IMR-90 (cell line): ENCODE results near the gene GPR39. TPM values are rescaled to one million over a fixed set of nuclear protein-coding genes. Genes with fewer than 3 reads are reported as not detected.

Experiments used
- ATAC-seq: fragments of 200-7000 bp; cut with Tn5 transposase; 2 replicates; pipeline ENCODE4 v1.9.1; 2020; ENCODE audit warnings: low read depth, mild to moderate bottlenecking, moderate library complexity
- BruUV-seq: library from RNA; stranded (reverse); fragments of 400-500 nt; replicated peaks from 2 replicates; lab custom pipeline; 2021; lab: Mats Ljungman, UMichigan
- CTCF ChIA-PET: fragments of 300-600 bp; formaldehyde crosslinking; extraction: SDS; loops from one replicate; lab custom pipeline; 2021; ENCODE audit warnings: antibody characterized with exemption; lab: Yijun Ruan, JAX
- POLR2A ChIA-PET: fragments of 300-600 bp; sonication (Branson Sonifier 250); formaldehyde crosslinking; loops from one replicate; lab custom pipeline; 2022; ENCODE audit warnings: antibody characterized with exemption; ENCODE audit not compliant: unreplicated experiment; lab: Charles Lee
- DNase-seq: peaks from one replicate; pipeline ENCODE4 v3.0.0; 2013
- H2AFZ ChIP-seq: replicated peaks from 2 replicates; pipeline ENCODE3; 2013; ENCODE audit warnings: low read length, mild to moderate bottlenecking; ENCODE audit not compliant: poor library complexity
- H2AK5ac ChIP-seq: 2 replicates; pipeline ENCODE4 v1.6.1; 2013; ENCODE audit warnings: low read depth, low read length, inconsistent platforms
- H2AK9ac ChIP-seq: replicated peaks from 2 replicates; pipeline ENCODE3; 2013; ENCODE audit warnings: mild to moderate bottlenecking, low read depth, low read length, moderate library complexity; ENCODE audit not compliant: poor library complexity
- H2BK120ac ChIP-seq: 2 replicates; pipeline ENCODE4 v1.6.1; 2013; ENCODE audit warnings: low read depth, low read length, inconsistent platforms
- H2BK15ac ChIP-seq: 3 replicates; pipeline ENCODE4 v1.6.1; 2013; ENCODE audit warnings: low read depth, low read length, inconsistent platforms
- H2BK20ac ChIP-seq: 2 replicates; pipeline ENCODE4 v1.6.1; 2013; ENCODE audit warnings: low read depth, mild to moderate bottlenecking, inconsistent platforms, low read length, moderate library complexity
- H2BK5ac ChIP-seq: 2 replicates; pipeline ENCODE4 v1.6.1; 2013; ENCODE audit warnings: mild to moderate bottlenecking, low read depth, low read length, inconsistent platforms; ENCODE audit not compliant: poor library complexity, severe bottlenecking
- H3K14ac ChIP-seq: replicated peaks from 2 replicates; pipeline ENCODE4 v1.6.1; 2013; ENCODE audit warnings: low read depth, low read length, inconsistent platforms
- H3K18ac ChIP-seq: 2 replicates; pipeline ENCODE4 v1.6.1; 2013; ENCODE audit warnings: low read depth, low read length, control low read depth
- H3K23ac ChIP-seq: 2 replicates; pipeline ENCODE4 v1.6.1; 2013; ENCODE audit warnings: low read depth, low read length, inconsistent platforms
- H3K27ac ChIP-seq: 2 replicates; pipeline ENCODE4 v1.5.1; 2013; ENCODE audit warnings: mild to moderate bottlenecking, control low read depth, low read length; ENCODE audit not compliant: insufficient read depth
- H3K27me3 ChIP-seq: 2 replicates; pipeline ENCODE4 v1.6.1; 2013; ENCODE audit warnings: low read length; ENCODE audit not compliant: control insufficient read depth, insufficient read depth
- H3K36me3 ChIP-seq: 2 replicates; pipeline ENCODE4 v1.6.1; 2013; ENCODE audit warnings: low read length, mixed read lengths; ENCODE audit not compliant: control insufficient read depth, insufficient read depth
- H3K4ac ChIP-seq: 2 replicates; pipeline ENCODE4 v1.6.1; 2013; ENCODE audit warnings: low read depth, low read length, inconsistent platforms
- H3K4me1 ChIP-seq: 2 replicates; pipeline ENCODE4 v1.6.1; 2013; ENCODE audit warnings: low read length, mixed read lengths; ENCODE audit not compliant: control insufficient read depth, insufficient read depth
- H3K4me2 ChIP-seq: 2 replicates; pipeline ENCODE4 v1.6.1; 2013; ENCODE audit warnings: low read depth, mild to moderate bottlenecking, control low read depth, low read length, moderate library complexity
- H3K4me3 ChIP-seq: 2 replicates; pipeline ENCODE4 v1.5.1; 2013; ENCODE audit warnings: low read depth, mild to moderate bottlenecking, control low read depth, low read length, moderate library complexity; ENCODE audit not compliant: insufficient read depth
- H3K56ac ChIP-seq: 2 replicates; pipeline ENCODE4 v1.6.1; 2013; ENCODE audit warnings: low read length, inconsistent platforms; ENCODE audit not compliant: insufficient read depth; ENCODE audit errors: extremely low read depth
- H3K79me1 ChIP-seq, 2 experiments: 2 replicates each; pipeline ENCODE4 v1.6.1; 2013; ENCODE audit warnings: low read length in 2 of 2, inconsistent platforms in 1 of 2, low read depth in 1 of 2
- H3K9ac ChIP-seq: 2 replicates; pipeline ENCODE4 v1.6.1; 2013; ENCODE audit warnings: low read depth, low read length, control low read depth
- H3K9me1 ChIP-seq: 2 replicates; pipeline ENCODE4 v1.6.1; 2013; ENCODE audit warnings: low read length, inconsistent platforms; ENCODE audit not compliant: insufficient read depth
- H3K9me3 ChIP-seq: 2 replicates; pipeline ENCODE4 v1.6.1; 2013; ENCODE audit warnings: low read length; ENCODE audit not compliant: control insufficient read depth, insufficient read depth
- H4K20me1 ChIP-seq: 2 replicates; pipeline ENCODE4 v1.6.1; 2013; ENCODE audit warnings: low read length, inconsistent platforms; ENCODE audit not compliant: insufficient read depth
- H4K5ac ChIP-seq: 2 replicates; pipeline ENCODE4 v1.6.1; 2013; ENCODE audit warnings: mild to moderate bottlenecking, low read depth, low read length, control low read depth
- H4K8ac ChIP-seq, 2 experiments: 2 replicates each; pipeline ENCODE4 v1.6.1; 2013; ENCODE audit warnings: low read depth in 2 of 2, low read length in 2 of 2, control low read depth in 1 of 2, inconsistent platforms in 1 of 2
- H4K91ac ChIP-seq: 2 replicates; pipeline ENCODE4 v1.6.1; 2013; ENCODE audit warnings: low read depth, low read length, inconsistent platforms; ENCODE audit not compliant: insufficient read depth
- BHLHE40 ChIP-seq: fragments of 150-350 bp; IDR thresholded peaks from 2 replicates; pipeline ENCODE4 v1.6.1; 2016; ENCODE audit warnings: mild to moderate bottlenecking, low read depth, low read length
- CEBPB ChIP-seq: IDR thresholded peaks from 2 replicates; pipeline ENCODE4 v1.6.1; 2012; ENCODE audit warnings: low read depth, low read length, improper control_type of control experiment
- CHD1 ChIP-seq: IDR thresholded peaks from 2 replicates; pipeline ENCODE4 v1.6.1; 2012; ENCODE audit warnings: low read depth, low read length, improper control_type of control experiment
- CTCF ChIP-seq: conservative IDR thresholded peaks from 2 replicates; pipeline ENCODE4 v1.5.1; 2012; ENCODE audit warnings: mild to moderate bottlenecking, low read depth, low read length, improper control_type of control experiment
- ELK1 ChIP-seq: fragments of 150-350 bp; IDR thresholded peaks from 2 replicates; pipeline ENCODE4 v1.6.1; 2016; ENCODE audit warnings: low read depth, mild to moderate bottlenecking, low read length, moderate library complexity, borderline replicate concordance
- FOS ChIP-seq: fragments of 150-350 bp; IDR thresholded peaks from 2 replicates; pipeline ENCODE4 v1.6.1; 2016; ENCODE audit warnings: low read depth, low read length
- MAFK ChIP-seq: IDR thresholded peaks from 2 replicates; pipeline ENCODE4 v1.6.1; 2012; ENCODE audit warnings: low read depth, low read length, improper control_type of control experiment
- MAZ ChIP-seq: IDR thresholded peaks from 2 replicates; pipeline ENCODE4 v1.6.1; 2012; ENCODE audit warnings: low read depth, mild to moderate bottlenecking, low read length, improper control_type of control experiment, moderate library complexity, borderline replicate concordance
- MXI1 ChIP-seq: IDR thresholded peaks from 2 replicates; pipeline ENCODE4 v1.6.1; 2012; ENCODE audit warnings: low read depth, mild to moderate bottlenecking, low read length, moderate library complexity, borderline replicate concordance
- NFE2L2 ChIP-seq: fragments of 150-350 bp; IDR thresholded peaks from 2 replicates; pipeline ENCODE4 v1.6.1; 2016; ENCODE audit warnings: low read depth, mild to moderate bottlenecking, low read length
- POLR2A ChIP-seq: IDR thresholded peaks from 2 replicates; pipeline ENCODE4 v1.6.1; 2012; ENCODE audit warnings: mild to moderate bottlenecking, low read depth, low read length
- RAD21 ChIP-seq: IDR thresholded peaks from 2 replicates; pipeline ENCODE4 v1.6.1; 2012; ENCODE audit warnings: low read length, improper control_type of control experiment
- RCOR1 ChIP-seq: IDR thresholded peaks from 2 replicates; pipeline ENCODE4 v1.6.1; 2012; ENCODE audit warnings: mild to moderate bottlenecking, low read length, improper control_type of control experiment; ENCODE audit not compliant: insufficient replicate concordance
- RFX5 ChIP-seq: IDR thresholded peaks from 2 replicates; pipeline ENCODE4 v1.8.0; 2012; ENCODE audit warnings: low read depth, mild to moderate bottlenecking, low read length, moderate library complexity
- SMC3 ChIP-seq: fragments of 150-350 bp; IDR thresholded peaks from 2 replicates; pipeline ENCODE4 v1.6.1; 2016; ENCODE audit warnings: low read depth, mild to moderate bottlenecking, antibody characterized with exemption, low read length, moderate library complexity
- USF2 ChIP-seq: fragments of 150-350 bp; IDR thresholded peaks from 2 replicates; pipeline ENCODE4 v1.6.1; 2017; ENCODE audit warnings: mild to moderate bottlenecking, antibody characterized with exemption, low read length, low read depth
- WGBS, 2 experiments: methylation state at CpG; one replicate each; pipeline versions ENCODE4 v1.1.5 to v1.1.7; 2013; ENCODE audit warnings: missing lambda C conversion rate in 2 of 2; ENCODE audit not compliant: insufficient read length in 1 of 2; ENCODE audit errors: extremely low coverage in 2 of 2; 5-methylcytosine and 5-hydroxymethylcytosine counted together
- dilution Hi-C: fragments of 300-500 bp; cut with HindIII; formaldehyde crosslinking; loops from one replicate; pipeline ENCODE4 v1.14.3; 2018; ENCODE audit warnings: low sequenced_read_pairs; ENCODE audit not compliant: unreplicated experiment
- in situ Hi-C: fragments of 300-500 bp; cut with MboI; formaldehyde crosslinking; loops from 3 replicates; pipeline ENCODE4 v1.14.3; 2019; ENCODE audit warnings: low sequenced_read_pairs, inconsistent platforms, mixed read lengths
- intact Hi-C: fragments of 100-400 bp; cut with micrococcal nuclease; formaldehyde crosslinking; loops from 2 replicates; pipeline ENCODE4 v1.10.0; 2022
- polyA plus RNA-seq, 3 experiments: library from polyadenylated mRNA; depleted of rRNA; stranded (reverse); fragments of >200 nt; gene quantifications; 2 replicates each; pipeline ENCODE4 v1.2.3, GENCODE V29; 2012; ENCODE audit warnings: low replicate concordance in 1 of 3
- total RNA-seq: library from RNA; depleted of rRNA; stranded (reverse); fragments of >200 nt; gene quantifications from 2 replicates; pipeline ENCODE4 v1.2.3, GENCODE V29; 2012

Gene GPR39
- total and polyA plus RNA-seq, 2 of the 4 experiments (the other 2 are of a cell fraction) = 4.4 to 9.0 TPM

GRCh38 chr2:132374961-132375360 is 41.6 kb upstream of the GPR39 start:
- Histone ChIP-seq H3K4me1 (0 out of 2 replicates have a peak, but pooled peaks cover 2% of the 10 kb centered on the region), H2BK15ac (no peak overlapping the region; the same call in 2 of the 3 replicates), H4K91ac (no peak overlapping the region), H3K14ac (no peak overlapping the region), H3K79me1 (no peaks in the 10 kb centered on the region), H4K5ac (no peak overlapping the region), H3K36me3 (no peaks in the 10 kb centered on the region), H3K18ac (no peak overlapping the region), H3K4ac (no peak overlapping the region), H3K23ac (no peak overlapping the region), H2BK120ac (no peak overlapping the region), H2BK20ac (no peak overlapping the region), H2AK5ac (no peak overlapping the region), H4K8ac (no peak overlapping the region), H3K4me3 (no peak overlapping the region), H2AK9ac (no peak overlapping the region), H3K9ac (no peak overlapping the region), H3K4me2 (no peak overlapping the region), H3K56ac (no peak overlapping the region), H3K27ac (no peak overlapping the region), H3K27me3 (peaks cover 5% of the 10 kb centered on the region; the same call in 1 of the 2 replicates), H2BK5ac (peak overlapping the region; percentile 4), H3K9me1 (no peaks in the 10 kb centered on the region), H3K9me3 (no peaks in the 10 kb centered on the region), H4K20me1 (no peaks in the 10 kb centered on the region), H2AFZ (no peak overlapping the region)
- dilution Hi-C loops = no loop called here
- WGBS, 2 experiments = no CpG with 5 or more reads among the region's 1 CpG
- TF ChIP-seq BHLHE40 (no peak), CHD1 (no peak), MAFK (no peak), CTCF (no peak), MAZ (no peak), CEBPB (no peak), NFE2L2 (no peak), RAD21 (no peak), MXI1 (no peak), USF2 (no peak), POLR2A (no peak), SMC3 (no peak), RCOR1 (no peak), ELK1 (no peak), RFX5 (no peak), FOS (no peak)
- DNase-seq = no peak
- ATAC-seq = no peak
- ChIA-PET CTCF (no interaction called here), POLR2A (no interaction called here)
- in situ Hi-C loops = no loop called here
- intact Hi-C loops = no loop called here
- no TSS peak for BruUV-seq
